HG03060 (cell line): ENCODE measurements around the gene WBP1.
"Not testable (repeated sequence)": the region's sequence is repeated elsewhere in the genome, so short reads cannot be mapped to it uniquely, and the experiment has no call there.

Source experiments
- ATAC-seq: cut with Tn5 transposase; IDR thresholded peaks from one replicate; pipeline ENCODE4 v1.9.1; 2021; ENCODE audit warnings: low read depth, moderate number of reproducible peaks; ENCODE audit not compliant: unreplicated experiment

The WBP1 gene

GRCh38 chr2:74481431-74481830, 23.2 kb downstream of the WBP1 start:
- no peak for ATAC-seq

GRCh38 chr2:74481961-74482800, 23.9 kb downstream of the WBP1 start:
- ATAC-seq = peak; percentile 13

DNA sequence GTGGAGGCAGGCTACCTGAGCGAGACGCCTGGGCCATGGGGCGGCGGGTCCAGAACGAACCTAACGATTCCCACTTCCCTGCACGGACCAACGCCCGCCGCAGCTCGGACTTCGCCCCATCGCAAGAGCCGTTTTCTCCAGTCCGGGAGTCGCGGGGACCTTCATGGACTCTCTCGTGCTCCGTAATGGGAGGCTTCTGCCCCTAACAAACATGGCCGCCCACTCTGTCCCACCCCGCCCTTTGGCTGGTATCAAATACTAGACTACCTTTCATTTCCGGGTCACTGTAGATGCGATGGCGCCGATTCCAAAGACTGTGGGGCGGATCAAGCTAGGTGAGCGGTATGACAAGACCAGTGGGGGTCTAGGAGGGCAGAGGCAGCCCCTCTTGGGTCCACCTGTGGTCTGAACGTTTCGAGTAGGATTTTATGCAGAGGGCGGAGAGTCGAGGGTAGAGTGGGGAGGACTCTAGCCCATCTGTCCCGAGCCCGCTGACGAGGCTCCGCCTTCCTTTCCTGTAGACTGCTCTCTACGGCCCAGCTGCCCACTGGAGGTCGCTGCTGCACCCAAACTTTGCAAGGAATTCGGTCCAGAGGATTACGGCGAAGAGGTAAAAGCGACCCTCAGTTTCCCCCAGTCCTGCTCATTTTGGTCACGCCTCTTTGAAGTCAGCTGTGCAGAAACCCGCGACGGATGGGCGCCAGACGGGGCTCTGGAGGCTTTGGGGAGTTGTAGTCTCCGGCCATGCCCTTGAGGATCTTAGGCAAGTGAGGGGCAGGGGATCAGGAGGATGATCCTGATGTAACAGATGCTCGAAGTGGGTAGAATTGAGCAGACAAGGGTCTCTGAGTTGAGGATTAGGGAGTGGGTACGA, 24.8 kb downstream of the WBP1 start, which contains the start of the genes CCDC142 and TTC31:
TSS of gene CCDC142 (minus strand) at position 198 of the 874 bp plus-strand sequence. CDS start at position 37, 161 bp downstream.
TSS of gene TTC31 (plus strand) at position 281 of the 874 bp plus-strand sequence. CDS start at position 296, 15 bp downstream.
- peak; percentile 72 for ATAC-seq

- not testable (repeated sequence) for ATAC-seq
These were observed 25.5 kb downstream of the WBP1 start for GRCh38 chr2:74483675-74484164.

GRCh38 chr2:74486141-74486540, 27.9 kb downstream of the WBP1 start:
- no peak for ATAC-seq

- ATAC-seq = no peak
These were observed 30.6 kb downstream of the WBP1 start for GRCh38 chr2:74488643-74489481.

DNA sequence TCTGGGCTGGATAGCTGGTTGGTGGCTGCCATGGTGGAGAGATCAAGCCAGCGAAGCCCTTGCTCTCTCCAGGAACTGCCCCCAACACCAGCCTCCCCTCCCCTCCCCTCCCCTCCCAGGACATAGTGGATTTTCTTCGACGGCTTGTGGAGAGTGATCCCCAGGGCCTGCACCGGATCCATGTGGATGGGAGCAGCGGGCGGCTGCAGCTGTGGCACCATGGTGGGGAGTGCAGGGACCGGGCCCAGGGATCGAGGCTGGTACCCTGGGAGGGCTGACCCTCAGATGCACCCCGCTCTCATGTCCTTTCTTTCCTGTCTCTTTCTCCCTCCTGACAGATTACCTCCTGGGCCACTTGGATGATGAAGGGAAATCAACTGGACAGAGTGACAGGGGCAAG, 31.7 kb downstream of the WBP1 start:
- ATAC-seq = no peak

DNA sequence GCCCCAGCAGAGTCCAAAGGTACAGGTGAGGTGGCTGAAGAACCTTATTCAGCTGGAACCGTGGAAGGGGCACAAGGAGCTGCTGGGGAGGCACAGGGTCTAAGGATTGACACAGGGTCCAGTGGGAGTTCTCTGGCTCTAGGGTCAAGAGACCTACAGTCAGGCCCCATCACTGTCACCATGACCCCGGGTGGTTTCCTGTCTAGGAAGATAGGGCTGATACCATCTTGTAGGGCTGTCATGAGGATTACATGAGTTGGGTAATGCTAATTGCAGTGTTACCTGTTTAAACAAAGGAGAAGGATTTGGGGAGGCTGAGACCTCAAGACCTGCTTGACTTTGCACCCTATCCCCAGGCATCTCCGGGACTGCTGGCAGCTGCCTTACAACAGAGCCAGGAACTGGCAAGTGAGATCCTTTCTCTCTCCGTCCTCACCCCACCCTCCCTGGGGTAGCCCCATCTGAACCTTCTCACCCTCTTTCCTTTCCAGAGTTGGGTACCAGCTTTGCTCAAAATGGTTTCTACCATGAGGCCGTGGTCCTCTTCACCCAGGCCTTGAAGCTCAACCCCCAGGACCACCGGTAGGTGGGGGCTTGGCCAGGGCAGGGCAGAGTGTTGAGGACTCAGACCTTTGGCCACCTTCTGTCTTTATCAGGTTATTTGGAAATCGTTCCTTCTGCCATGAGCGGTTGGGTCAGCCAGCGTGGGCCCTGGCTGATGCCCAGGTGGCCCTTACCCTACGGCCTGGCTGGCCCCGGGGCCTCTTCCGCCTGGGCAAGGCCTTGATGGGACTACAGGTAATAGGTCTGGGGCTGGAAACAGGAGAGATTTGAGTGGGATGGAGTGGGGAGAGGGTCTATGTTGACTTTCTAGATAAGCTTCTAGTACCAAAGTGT, 33.7 kb downstream of the WBP1 start:
- ATAC-seq = no peak

DNA sequence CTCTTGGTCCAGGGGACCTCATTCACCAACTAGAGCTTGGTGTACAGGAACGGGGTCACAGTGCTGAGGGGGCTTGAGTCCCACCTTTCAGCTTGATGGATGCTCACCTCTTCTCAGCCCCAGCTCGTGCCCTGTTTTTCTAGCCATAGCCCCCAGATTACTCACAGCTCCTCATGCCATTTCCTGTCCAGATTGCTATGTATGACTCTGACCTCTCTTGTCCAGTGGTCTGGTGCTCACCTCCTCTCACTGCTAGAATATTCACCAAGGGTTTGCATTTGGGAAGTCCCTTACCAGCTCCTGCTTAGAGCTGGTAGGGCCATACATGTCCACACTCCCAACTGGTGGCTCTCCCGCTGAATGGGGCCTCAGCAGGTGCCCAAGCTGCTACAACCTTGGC, 35.3 kb downstream of the WBP1 start:
- no peak for ATAC-seq

- no peak for ATAC-seq
These were observed 37.2 kb downstream of the WBP1 start for GRCh38 chr2:74495440-74495839.

- ATAC-seq = no peak
These were observed 38.9 kb downstream of the WBP1 start for GRCh38 chr2:74496997-74497776.

DNA sequence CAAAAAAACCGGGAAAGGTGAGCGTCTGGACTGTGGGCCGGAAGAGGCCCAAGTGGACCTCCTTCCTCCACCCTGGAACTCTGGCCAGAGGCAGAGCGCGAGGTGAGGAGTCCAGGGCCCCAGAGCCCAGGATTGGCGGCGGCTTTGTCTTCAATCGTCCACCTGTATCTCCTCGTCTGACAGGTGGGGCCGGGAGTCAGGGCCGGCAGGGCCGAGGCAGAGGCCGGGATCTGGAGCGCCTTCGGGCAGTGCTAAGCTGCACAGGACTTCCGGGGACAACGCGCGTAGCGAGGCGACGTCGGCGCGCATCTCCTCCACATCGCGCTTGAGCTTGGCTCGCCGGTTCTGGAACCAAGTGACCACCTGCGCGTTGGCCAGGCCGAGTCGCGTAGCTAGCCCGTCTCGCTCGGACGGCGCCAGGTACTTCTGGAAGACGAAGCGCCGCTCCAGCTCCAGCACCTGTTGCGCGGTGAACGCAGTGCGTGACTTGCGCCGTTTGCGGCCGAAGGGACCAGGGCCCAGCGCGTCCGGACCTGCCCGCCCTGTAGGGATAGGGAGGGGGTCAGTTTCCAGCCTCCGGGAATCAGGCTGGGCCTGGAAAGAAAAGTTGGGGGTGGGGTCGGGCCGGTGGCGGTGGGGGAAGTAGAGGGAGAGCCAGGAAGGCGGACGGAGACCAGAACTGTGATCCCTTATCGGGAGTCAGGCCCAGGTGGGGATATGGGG, 39.7 kb downstream of the WBP1 start:
- ATAC-seq = no peak

DNA sequence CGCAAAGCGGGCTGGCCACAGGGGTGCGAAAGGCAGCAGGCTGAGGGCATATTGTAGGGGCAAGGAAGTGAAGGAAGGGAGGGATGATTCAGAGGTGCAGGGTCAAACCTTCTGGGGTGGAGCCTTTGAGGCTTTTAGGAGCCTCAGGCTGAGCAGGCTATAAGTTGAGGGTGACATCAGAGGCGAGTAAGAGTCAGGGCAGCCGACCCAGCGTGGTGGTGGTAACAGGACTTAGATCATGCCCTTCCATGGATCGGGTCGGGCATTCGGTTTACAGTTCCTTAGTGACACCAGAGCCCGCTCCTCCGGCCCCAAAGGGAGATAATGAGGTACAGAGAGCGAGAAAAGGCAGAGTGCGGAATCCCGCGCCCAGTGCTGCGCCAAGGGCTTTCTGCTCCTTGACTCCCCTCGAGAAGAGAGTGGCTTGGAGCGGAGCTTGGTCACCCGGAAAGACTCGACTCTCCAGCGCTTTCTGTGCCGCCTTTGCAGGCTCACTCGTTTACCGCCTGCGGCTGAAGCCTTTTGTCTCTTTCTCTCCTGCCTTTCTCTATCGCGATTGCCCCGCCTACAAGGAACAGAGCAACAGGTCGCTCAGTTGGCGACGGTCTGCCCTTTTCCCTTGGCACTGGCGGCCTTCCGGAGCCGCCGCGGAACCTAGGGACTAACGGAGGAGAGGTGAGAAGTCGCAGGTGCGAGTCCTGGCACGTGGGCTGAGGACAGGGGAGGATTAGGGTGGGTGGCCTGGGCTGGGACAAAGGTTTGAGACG, 40.4 kb downstream of the WBP1 start:
- no peak for ATAC-seq

GRCh38 chr2:74499267-74499939, 41.2 kb downstream of the WBP1 start, which contains the start of gene LBX2:
TSS of gene LBX2 (minus strand) at chr2:74499603. CDS start at chr2:74499537, 66 bp downstream.
- ATAC-seq = no peak

DNA sequence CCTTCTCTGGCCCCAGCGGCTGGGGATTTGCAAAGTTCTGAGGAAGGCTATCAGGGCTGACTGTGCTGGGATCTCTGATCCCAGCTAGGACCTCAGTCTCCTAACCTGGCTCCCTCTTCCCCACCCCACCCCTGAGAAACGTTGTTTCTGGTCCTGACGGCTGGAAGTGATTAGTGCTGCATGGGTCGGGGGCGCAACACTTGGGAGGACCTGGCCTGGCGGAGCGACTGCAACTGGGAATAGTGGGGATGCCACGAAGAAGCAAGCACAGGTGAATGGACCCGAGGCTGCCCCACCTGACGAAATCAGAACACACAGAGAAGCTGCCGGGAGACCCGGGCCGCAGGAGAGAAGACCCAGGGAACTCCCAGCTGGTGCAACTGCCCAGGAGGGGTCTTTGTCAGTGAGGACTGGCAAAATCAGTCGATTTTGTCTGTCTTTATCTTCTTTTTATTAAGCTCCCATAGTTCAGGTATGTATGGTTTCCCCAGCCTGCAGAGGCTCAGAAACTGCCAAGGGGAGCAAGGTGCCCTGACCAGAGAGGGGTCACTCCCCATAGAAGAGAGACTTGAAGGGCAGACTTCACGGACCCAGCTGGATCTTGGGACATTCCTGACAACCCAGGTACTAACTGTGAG, 41.8 kb downstream of the WBP1 start:
- ATAC-seq = no peak

GRCh38 chr2:74500578-74500946, 42.3 kb downstream of the WBP1 start:
- ATAC-seq = no peak
